HEK293T (cell line): ENCODE data around the gene SERPINE2.

Experiments
- CTCF ChIA-PET: fragments of 350-600 bp; formaldehyde crosslinking; extraction: SDS; loops from one replicate; lab custom pipeline; 2021; ENCODE audit warnings: antibody characterized with exemption, inconsistent platforms; lab: Yijun Ruan, JAX
- POLR2A ChIA-PET: fragments of 350-600 bp; formaldehyde crosslinking; extraction: SDS; loops from one replicate; lab custom pipeline; 2020; ENCODE audit warnings: antibody characterized with exemption, inconsistent platforms; lab: Yijun Ruan, JAX
- DNase-seq: peaks from one replicate; pipeline ENCODE4 v3.0.0; 2012; ENCODE audit warnings: mixed read lengths; ENCODE audit errors: extremely low spot score
- ARNT ChIP-seq: fragments of 450-650 bp; IDR thresholded peaks from 2 replicates; pipeline ENCODE4 v1.6.1; 2017; ENCODE audit warnings: mild to moderate bottlenecking
- BHLHE40 ChIP-seq: fragments of 450-650 bp; IDR thresholded peaks from 2 replicates; pipeline ENCODE4 v1.6.1; 2016; ENCODE audit warnings: mild to moderate bottlenecking, moderate library complexity, borderline replicate concordance
- CTBP1 ChIP-seq: fragments of 450-650 bp; IDR thresholded peaks from 2 replicates; pipeline ENCODE4 v1.6.1; 2016; ENCODE audit warnings: borderline replicate concordance
- ELF4 ChIP-seq: fragments of 450-650 bp; IDR thresholded peaks from 2 replicates; pipeline ENCODE4 v1.6.1; 2017; ENCODE audit warnings: antibody characterized with exemption
- FOXA1 ChIP-seq: fragments of 450-650 bp; IDR thresholded peaks from 2 replicates; pipeline ENCODE4 v1.6.1; 2016; ENCODE audit warnings: mild to moderate bottlenecking
- FOXK2 ChIP-seq: fragments of 450-650 bp; IDR thresholded peaks from 2 replicates; pipeline ENCODE4 v1.6.1; 2016; ENCODE audit warnings: mild to moderate bottlenecking
- FOXM1 ChIP-seq: fragments of 450-650 bp; IDR thresholded peaks from 2 replicates; pipeline ENCODE4 v1.6.1; 2017; ENCODE audit warnings: mild to moderate bottlenecking, borderline replicate concordance
- HDGF ChIP-seq: fragments of 450-650 bp; IDR thresholded peaks from 2 replicates; pipeline ENCODE4 v1.6.1; 2017; ENCODE audit warnings: antibody characterized with exemption, borderline replicate concordance
- L3MBTL2 ChIP-seq: fragments of 450-650 bp; conservative IDR thresholded peaks from 2 replicates; pipeline ENCODE4 v1.6.1; 2016; ENCODE audit warnings: mild to moderate bottlenecking
- LEF1 ChIP-seq: fragments of 450-650 bp; IDR thresholded peaks from 2 replicates; pipeline ENCODE4 v1.6.1; 2017; ENCODE audit warnings: mild to moderate bottlenecking, borderline replicate concordance
- NFRKB ChIP-seq: fragments of 450-650 bp; IDR thresholded peaks from 2 replicates; pipeline ENCODE4 v1.6.1; 2016; ENCODE audit warnings: mild to moderate bottlenecking, moderate library complexity
- SP1 ChIP-seq: fragments of 450-650 bp; IDR thresholded peaks from 2 replicates; pipeline ENCODE4 v1.6.1; 2017
- SUZ12 ChIP-seq: fragments of 450-650 bp; IDR thresholded peaks from 2 replicates; pipeline ENCODE4 v1.6.1; 2016; ENCODE audit warnings: mild to moderate bottlenecking
- TARDBP ChIP-seq: fragments of 450-650 bp; IDR thresholded peaks from 2 replicates; pipeline ENCODE4 v1.6.1; 2016
- ZNF384 ChIP-seq: fragments of 450-650 bp; IDR thresholded peaks from 2 replicates; pipeline ENCODE4 v1.6.1; 2016
- TF ChIP-seq, protein P1 (sequence below): fragments of 450-650 bp; IDR thresholded peaks from 2 replicates; pipeline ENCODE4 v1.6.1; 2016

Gene SERPINE2

DNA sequence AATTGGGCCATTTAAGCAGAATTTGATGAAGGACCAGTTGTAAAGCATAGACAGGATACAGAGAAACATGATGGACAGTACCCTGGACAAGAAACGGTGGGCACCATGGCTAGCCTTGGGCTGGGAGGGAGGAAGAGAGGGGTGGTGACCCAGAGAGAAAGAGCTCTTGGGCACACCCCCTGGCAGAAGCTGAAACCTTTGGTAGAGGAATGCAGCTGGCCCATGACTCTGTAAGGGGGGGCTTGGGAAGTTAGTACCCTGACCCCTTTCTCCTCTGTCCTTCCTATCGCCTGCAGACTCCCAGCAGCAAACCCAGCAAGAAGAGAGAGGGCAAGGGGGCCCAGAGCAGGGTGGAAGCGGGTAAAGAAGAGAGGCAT is 49.2 kb downstream of the SERPINE2 start:
- no peak for DNase-seq
- TF ChIP-seq HDGF (no peak), FOXM1 (no peak), SP1 (no peak), FOXA1 (no peak), ELF4 (no peak), FOXK2 (no peak), L3MBTL2 (no peak), LEF1 (no peak), ZNF384 (no peak), NFRKB (no peak), SUZ12 (no peak)
- TF ChIP-seq, protein P1, sequence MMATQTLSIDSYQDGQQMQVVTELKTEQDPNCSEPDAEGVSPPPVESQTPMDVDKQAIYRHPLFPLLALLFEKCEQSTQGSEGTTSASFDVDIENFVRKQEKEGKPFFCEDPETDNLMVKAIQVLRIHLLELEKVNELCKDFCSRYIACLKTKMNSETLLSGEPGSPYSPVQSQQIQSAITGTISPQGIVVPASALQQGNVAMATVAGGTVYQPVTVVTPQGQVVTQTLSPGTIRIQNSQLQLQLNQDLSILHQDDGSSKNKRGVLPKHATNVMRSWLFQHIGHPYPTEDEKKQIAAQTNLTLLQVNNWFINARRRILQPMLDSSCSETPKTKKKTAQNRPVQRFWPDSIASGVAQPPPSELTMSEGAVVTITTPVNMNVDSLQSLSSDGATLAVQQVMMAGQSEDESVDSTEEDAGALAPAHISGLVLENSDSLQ = no peak
- CTCF ChIA-PET = interaction anchor here (0.7 to 1.5 kb wide), 2 partner anchors 10 to 20 kb away, joined by 6 read pairs; no protein-coding TSS in a partner anchor
- POLR2A ChIA-PET = no interaction called here

DNA sequence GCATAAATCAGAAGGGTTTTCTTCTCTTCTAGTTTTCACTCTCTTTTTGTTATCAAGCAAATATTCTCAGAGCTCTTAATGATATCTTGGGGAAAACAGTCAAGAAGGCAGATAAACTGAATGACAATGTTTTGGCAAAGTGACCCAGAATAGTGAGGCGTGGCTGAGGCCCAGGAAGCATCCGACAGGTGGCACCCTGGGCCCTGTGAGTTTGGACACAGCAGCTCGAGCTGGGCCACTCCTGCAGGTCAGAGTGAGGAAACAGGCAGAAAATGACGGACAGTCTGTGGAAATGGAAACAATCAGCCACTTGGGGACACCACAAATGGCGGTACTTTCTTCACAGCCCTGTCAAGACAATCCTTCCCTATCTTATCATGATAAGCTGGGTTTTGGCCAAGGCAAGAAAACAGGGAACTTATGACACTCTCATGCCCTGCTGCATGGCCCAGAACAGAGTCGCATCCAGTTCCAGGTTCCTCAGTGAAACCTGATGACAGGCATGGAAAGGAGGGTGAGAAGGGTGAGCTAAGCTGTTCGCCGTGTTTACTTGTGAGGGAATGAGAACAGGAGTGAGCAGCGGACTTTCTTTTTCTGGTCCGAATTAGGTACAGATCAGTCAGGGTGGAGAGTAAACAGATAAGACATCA is 49.8 kb downstream of the SERPINE2 start:
- ChIA-PET CTCF (interaction anchor here (1.5 kb wide), 1 partner anchor 19 kb away, joined by 6 read pairs; no protein-coding TSS in a partner anchor), POLR2A (no interaction called here)
- TF ChIP-seq SP1 (no peak), FOXK2 (no peak), FOXM1 (no peak), HDGF (no peak), ELF4 (no peak), BHLHE40 (no peak), L3MBTL2 (no peak), SUZ12 (no peak), FOXA1 (no peak), ARNT (no peak), NFRKB (no peak), LEF1 (no peak), TARDBP (no peak), CTBP1 (no peak), ZNF384 (no peak)
- TF ChIP-seq, protein P1 = no peak
- DNase-seq = no peak

DNA sequence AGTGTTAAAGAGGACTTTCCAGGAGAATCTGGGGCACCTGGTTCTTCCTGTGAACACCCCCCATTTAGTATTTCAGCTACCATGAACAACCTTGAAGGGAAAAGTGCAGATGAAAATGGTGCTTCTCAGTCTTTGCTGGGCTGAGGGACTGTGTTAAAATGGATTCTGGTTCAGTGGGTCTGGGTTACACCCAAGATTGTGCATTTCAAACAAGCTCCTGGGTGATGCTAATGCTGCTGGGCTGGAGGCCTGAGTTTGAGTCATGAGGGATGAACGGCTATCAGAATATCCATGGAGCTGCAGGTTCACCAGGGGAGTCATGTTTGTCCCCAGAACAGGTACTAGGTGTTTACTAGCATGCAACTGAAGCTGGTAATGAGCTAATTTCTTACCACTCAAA is 57.8 kb downstream of the SERPINE2 start:
- CTCF ChIA-PET = interaction anchor here (0.5 to 0.9 kb wide), 2 partner anchors 13 to 219 kb away, joined by 3 read pairs; no protein-coding TSS in a partner anchor
- TF ChIP-seq CTBP1 (no peak), BHLHE40 (no peak), ZNF384 (no peak), NFRKB (no peak), SP1 (no peak), HDGF (no peak), FOXM1 (no peak), LEF1 (no peak), ARNT (no peak), L3MBTL2 (no peak), FOXK2 (no peak), SUZ12 (no peak), TARDBP (no peak), FOXA1 (no peak), ELF4 (no peak)
- TF ChIP-seq, protein P1 = no peak
- no peak for DNase-seq
- POLR2A ChIA-PET = no interaction called here

DNA sequence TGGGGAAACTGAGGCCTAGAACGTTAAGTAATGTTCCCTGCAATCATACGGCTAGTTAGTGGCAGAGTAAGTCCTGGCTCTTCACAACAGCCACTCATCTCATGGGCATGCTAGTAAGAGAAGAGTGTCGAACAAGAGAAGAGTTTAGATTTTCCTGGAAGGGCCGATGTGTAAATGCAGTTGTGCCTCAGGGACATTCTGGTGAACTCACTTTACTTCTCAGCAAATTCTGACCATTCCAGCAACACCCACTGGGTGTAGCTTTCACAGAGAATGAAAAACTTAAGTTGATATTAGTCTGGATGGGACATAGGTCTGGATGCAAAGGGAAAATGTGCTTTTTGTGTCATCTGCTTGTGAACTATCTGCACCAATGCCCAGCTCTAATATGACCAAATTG is 58.3 kb downstream of the SERPINE2 start:
- ChIA-PET POLR2A (no interaction called here), CTCF (interaction anchor here (0.5 to 0.9 kb wide), 3 partner anchors 9 to 219 kb away, joined by 3 to 6 read pairs (median 3); no protein-coding TSS in a partner anchor)
- no peak for DNase-seq
- no peak for TF ChIP-seq FOXM1

DNA sequence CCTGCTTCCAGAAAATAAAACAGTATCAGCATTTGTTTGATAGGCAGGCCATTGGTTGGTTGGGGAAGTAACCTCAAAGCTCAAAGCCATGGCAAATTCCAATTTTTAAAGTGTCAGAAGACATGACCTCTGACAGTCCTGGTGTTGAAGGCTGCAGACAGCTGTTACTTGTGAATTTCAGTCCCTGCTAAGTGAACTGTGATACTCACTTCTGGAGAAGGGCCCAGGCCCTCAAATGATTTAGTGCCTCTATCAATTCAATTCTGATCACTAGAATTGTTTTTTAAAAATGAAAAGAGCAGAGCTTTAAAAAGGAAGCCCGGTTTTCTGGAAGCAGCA is 58.7 kb downstream of the SERPINE2 start:
- TF ChIP-seq FOXM1 (no peak), L3MBTL2 (no peak), BHLHE40 (no peak), FOXK2 (no peak), HDGF (no peak), ZNF384 (no peak)
- CTCF ChIA-PET = interaction anchor here (0.6 kb wide), 1 partner anchor 10 kb away, joined by 6 read pairs; no protein-coding TSS in a partner anchor
- POLR2A ChIA-PET = no interaction called here
- no peak for DNase-seq

DNA sequence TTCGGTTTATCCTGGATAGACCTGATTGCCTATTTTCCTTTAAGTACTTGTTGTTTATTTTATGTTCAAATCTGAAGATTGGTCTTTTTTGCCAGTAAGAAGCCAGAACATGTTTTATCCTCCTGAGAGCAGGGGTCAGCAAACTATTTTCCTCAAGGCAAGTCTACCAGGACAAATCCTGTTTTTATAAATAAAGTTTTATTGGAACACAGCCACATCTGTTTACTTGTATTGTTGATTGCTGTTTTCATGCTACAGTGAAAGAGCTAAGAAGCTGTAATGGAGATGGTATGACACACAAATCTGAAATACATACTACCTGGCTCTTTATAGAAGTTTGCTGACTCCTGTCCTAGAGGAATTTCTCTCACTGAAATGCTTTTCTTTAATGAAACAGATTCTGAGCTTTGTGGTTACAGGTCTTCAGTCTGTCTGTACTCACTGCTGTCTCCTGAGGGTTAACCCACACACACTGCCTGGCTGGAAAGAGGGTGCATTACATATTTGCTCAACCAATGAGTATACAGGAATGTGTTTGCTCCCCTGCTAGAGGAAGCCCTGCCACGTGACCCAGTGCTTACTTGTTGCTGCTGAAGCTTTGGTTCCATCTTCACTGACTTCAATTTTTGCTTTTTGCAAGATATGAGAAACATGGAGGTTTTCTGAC is 59.2 kb downstream of the SERPINE2 start:
- no peak for DNase-seq
- POLR2A ChIA-PET = no interaction called here
- CTCF ChIA-PET = interaction anchor here (0.6 kb wide), 1 partner anchor 10 kb away, joined by 6 read pairs; no protein-coding TSS in a partner anchor
- TF ChIP-seq ELF4 (no peak), FOXM1 (no peak), FOXK2 (no peak)
- TF ChIP-seq, protein P1 = no peak
